Adipocyte (in vitro differentiated cells): ENCODE data around the gene CACNA1A.
A peak's percentile ranks its signal among the peaks of the same experiment; 100 is the strongest.

Experiments
- DNase-seq: peaks from one replicate; pipeline ENCODE4 v3.0.0-alpha.2; 2015; ENCODE audit warnings: low read depth
- H3K27me3 ChIP-seq: replicated peaks from 2 replicates; pipeline ENCODE4 v1.7.0; 2013; ENCODE audit warnings: mild to moderate bottlenecking, low read length, moderate library complexity; ENCODE audit not compliant: control insufficient read depth, insufficient read depth
- H3K36me3 ChIP-seq: 2 replicates; pipeline ENCODE4 v1.7.0; 2013; ENCODE audit warnings: low read length, mild to moderate bottlenecking, moderate library complexity; ENCODE audit not compliant: control insufficient read depth, insufficient read depth, severe bottlenecking
- H3K4me1 ChIP-seq: 2 replicates; pipeline ENCODE4 v1.7.0; 2013; ENCODE audit warnings: mild to moderate bottlenecking, low read length, moderate library complexity; ENCODE audit not compliant: control insufficient read depth, insufficient read depth
- H3K4me3 ChIP-seq: 2 replicates; pipeline ENCODE4 v1.7.0; 2013; ENCODE audit warnings: mild to moderate bottlenecking, low read length, moderate library complexity
- H3K9ac ChIP-seq: 2 replicates; pipeline ENCODE4 v1.7.0; 2013; ENCODE audit warnings: mild to moderate bottlenecking, low read length, moderate library complexity
- H3K9me3 ChIP-seq: 2 replicates; pipeline ENCODE4 v1.7.0; 2013; ENCODE audit warnings: mild to moderate bottlenecking, low read length, moderate library complexity; ENCODE audit not compliant: control insufficient read depth

The CACNA1A gene

DNA sequence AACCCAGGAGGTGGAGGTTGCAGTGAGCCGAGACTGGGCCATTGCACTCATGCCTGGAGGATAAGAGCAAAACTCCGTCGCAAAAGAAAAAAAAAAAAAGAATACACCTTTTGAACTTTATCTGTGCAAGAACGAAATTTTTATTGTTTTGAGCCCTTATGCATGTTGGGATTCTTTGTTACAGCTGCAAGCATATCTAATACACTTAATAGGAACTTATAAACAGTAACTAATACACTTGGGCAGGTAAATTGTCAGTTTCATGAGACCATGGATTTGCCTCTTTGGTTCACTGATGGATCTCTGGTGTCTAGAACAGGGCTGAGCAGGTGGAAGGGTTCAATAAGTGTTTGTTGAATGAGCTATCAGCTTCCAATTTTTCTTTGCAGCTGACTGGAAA is 108.1 kb downstream of the CACNA1A start:
- DNase-seq: no peak
- peak overlapping the region; percentile 6 for H3K9ac ChIP-seq
- peaks cover 8% of the 10 kb centered on the region for H3K9me3 ChIP-seq
- H3K4me3 ChIP-seq: peak overlapping the region; percentile 66
- no peaks in the 10 kb centered on the region for H3K27me3 ChIP-seq
- peaks cover 44% of the 10 kb centered on the region for H3K4me1 ChIP-seq
- H3K36me3 ChIP-seq: no peaks in the 10 kb centered on the region

DNA sequence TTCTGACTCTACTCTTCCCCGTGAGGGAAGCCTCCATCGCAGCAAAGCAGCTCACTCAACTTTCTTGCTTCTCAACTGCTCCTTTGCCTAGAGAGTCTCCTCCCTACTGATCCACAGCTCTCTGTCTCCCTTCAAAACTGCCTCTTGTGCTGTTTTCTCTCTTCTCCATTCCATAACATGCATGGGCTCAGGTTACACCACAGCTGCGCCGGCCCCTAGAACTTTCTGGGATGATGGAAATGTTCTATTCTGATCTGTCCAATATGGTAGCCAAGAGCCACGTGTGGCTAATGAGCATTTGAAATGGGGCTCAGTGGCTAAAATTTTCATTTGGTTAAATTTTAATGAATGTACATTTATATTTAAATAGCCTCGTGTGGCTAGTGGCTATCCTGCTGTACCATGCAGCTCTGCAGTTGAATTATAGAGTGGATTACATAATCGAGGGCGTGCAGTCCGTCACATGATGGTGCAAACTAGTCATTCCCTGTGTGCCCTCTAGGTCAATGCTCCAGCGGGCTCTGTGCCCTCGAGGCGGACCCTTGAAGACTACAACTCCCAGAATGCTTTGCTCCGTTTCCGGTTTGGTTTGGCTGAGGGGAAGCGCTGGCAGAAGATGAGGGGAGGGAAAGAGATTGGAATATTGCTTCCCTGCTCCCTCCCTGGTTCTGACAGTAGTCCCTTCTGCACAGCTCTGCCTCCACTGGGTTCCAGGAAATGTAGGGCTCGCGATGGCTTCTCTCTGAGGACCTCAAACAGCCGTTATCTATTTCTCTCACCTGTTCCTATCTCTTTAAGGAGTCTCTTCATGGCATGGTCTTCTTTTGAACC is 109.8 kb downstream of the CACNA1A start:
- Histone ChIP-seq H3K36me3 (no peaks in the 10 kb centered on the region), H3K27me3 (no peaks in the 10 kb centered on the region), H3K9ac (peak overlapping the region; percentile 32), H3K9me3 (peaks cover 2% of the 10 kb centered on the region), H3K4me1 (peaks cover 44% of the 10 kb centered on the region), H3K4me3 (peak overlapping the region; percentile 69)
- DNase-seq: peak; percentile 29

DNA sequence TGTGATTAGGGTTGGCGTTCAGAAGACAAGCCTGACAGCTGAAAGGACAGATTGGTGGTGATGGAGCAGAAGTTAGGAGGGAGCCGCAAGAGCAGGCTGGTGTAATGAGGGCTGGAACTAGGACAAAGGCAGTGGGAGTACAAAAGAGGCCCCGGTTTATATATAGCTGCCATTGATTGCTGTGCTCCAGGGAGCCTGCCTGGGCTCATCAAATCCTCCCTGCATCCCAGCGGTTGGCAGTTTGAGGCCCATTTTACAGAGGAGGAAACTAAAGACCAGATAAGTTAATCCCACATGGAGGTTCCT is 123.7 kb downstream of the CACNA1A start:
- H3K36me3 ChIP-seq: no peaks in the 10 kb centered on the region
- no peak overlapping the region for H3K9ac ChIP-seq
- no peaks in the 10 kb centered on the region for H3K9me3 ChIP-seq
- no peak for DNase-seq
- H3K27me3 ChIP-seq: no peaks in the 10 kb centered on the region
- peaks cover 3% of the 10 kb centered on the region for H3K4me1 ChIP-seq
- no peak overlapping the region for H3K4me3 ChIP-seq

DNA sequence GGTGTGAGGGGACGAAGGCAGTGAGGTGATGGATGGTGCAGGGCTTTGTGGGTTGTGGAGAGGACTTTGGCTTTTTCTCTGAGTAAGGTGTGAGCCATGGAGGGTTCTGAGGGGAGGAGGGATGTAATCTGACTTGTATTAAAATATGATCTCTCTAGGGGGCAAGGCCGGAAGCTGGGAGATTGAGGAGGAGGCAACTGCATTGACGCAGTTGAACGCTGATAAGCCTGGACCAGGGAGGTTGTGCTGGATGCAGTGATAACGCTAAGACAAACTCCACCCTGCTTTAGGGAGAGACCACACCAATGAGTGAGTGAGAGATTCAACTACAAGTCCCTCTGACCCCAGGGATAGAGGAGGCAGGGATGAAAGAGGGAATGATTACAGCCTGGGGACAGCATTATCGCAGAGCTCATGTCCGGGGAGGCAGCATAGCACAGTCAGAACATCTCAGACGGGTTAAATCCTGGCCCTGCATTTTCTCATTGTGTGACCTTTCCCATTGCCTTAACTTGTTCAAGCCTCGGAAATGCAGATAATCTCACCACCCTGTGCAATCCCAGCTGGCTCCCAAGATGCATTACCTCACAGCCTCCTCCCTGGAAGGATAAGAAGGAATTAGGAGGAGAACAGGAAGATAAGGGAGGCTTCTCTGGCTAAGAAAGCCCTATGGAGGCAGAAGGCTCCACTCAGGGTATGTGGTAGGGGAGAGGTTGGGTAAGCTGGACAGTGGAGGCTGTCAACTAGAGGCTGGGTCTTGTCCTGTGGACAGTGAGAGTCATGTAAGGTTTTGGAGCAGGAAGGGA is 124.2 kb downstream of the CACNA1A start:
- no peaks in the 10 kb centered on the region for H3K27me3 ChIP-seq

DNA sequence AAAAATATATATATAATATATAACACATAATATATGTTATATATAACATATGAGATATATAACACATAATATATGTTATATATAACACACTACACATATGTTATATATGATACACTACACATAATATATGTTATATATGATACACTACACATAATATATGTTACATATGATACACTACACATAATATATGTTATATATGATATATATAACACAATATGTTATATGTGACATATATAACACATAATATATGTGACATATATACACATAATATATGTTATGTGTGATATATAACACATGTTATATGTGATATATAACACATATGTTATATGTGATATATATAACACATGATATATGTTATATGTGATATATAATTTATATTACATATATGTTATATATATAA is 129.7 kb downstream of the CACNA1A start:
- H3K4me3 ChIP-seq: no peak overlapping the region
- no peak for DNase-seq
- H3K4me1 ChIP-seq: no peaks in the 10 kb centered on the region
- H3K27me3 ChIP-seq: no peaks in the 10 kb centered on the region
- no peak overlapping the region for H3K9ac ChIP-seq
- H3K9me3 ChIP-seq: peaks cover 4% of the 10 kb centered on the region
- H3K36me3 ChIP-seq: no peaks in the 10 kb centered on the region

More for the DNA sequence above, 124.2 kb downstream of the CACNA1A start:
- no peaks in the 10 kb centered on the region for H3K9me3 ChIP-seq
- H3K4me1 ChIP-seq: peaks cover 3% of the 10 kb centered on the region
- no peak overlapping the region for H3K4me3 ChIP-seq
- no peak overlapping the region for H3K9ac ChIP-seq
- no peaks in the 10 kb centered on the region for H3K36me3 ChIP-seq
- DNase-seq: no peak

DNA sequence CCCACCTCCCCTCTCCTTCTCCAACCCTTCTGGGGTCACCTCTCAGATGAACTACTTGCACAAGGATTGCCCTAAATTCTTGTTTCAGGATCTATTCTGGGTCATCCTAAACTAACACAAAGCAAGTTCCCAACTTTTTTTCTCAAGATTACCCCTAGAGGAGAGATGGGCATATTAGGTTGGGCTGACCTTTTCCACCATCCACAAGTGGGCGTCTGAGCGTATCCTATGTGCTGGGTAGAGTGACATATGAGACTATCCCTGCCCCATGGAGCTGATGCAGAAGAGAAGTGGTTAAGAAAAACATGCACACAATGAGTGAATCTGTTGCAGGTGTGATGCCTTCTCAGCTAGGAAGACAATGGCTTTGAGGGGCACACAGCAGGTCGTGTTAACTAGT is 132.7 kb downstream of the CACNA1A start:
- Histone ChIP-seq H3K36me3 (no peaks in the 10 kb centered on the region), H3K4me1 (no peaks in the 10 kb centered on the region), H3K4me3 (no peak overlapping the region), H3K27me3 (no peaks in the 10 kb centered on the region), H3K9ac (no peak overlapping the region), H3K9me3 (peaks cover 4% of the 10 kb centered on the region)
- DNase-seq: no peak

DNA sequence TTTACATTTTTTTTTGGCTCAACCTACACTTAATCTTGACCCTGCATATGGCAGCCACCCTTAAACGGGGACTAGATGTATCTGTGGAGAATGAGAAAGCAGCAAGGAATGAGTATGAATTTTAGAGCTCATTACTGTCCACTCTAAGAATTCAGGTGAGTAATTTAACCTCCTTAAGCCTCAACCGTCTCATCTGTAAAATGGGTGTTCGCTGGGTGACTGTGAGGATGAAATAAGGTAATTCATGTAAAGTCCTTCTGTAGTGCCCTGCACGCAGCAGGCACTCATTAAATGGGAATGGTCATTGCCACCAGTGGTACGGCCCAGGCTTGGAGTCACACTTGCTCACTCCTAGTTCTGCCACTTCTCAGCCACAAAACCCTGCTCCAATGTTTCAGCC is 135.3 kb downstream of the CACNA1A start:
- H3K36me3 ChIP-seq: no peaks in the 10 kb centered on the region
- no peaks in the 10 kb centered on the region for H3K4me1 ChIP-seq
- DNase-seq: no peak
- no peak overlapping the region for H3K9ac ChIP-seq
- H3K4me3 ChIP-seq: no peak overlapping the region
- H3K27me3 ChIP-seq: no peaks in the 10 kb centered on the region
- H3K9me3 ChIP-seq: peaks cover under 1% of the 10 kb centered on the region

DNA sequence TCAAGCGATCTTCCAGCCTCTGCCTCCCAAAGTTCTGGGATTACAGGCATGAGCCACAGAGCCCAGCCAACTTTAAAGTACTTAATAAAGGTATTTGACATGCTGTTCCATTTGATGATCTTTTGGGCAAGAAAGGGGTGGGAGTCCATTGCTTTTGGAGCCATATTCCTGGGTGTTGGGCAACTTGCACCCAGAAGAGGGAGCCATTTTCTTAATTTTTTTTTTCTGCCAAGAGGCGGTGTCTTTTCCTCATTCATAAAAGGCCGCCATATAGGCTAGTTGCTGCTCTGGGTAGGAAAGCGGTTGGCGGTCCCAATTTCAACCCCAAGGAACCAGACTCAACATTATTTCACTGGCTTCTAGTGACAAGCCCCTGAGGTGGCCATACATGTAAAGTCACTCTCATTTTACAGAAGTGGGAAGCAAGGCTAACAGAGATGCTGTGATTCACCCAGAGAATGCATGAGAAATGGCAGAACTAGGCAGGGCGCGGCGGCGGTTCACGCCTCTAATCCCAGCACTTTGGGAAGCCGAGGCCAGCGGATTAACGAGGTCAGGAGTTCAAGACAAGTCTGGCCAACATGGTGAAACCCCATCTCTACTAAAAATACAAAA is 139.6 kb downstream of the CACNA1A start:
- Histone ChIP-seq H3K4me1 (no peaks in the 10 kb centered on the region), H3K4me3 (no peak overlapping the region), H3K36me3 (no peaks in the 10 kb centered on the region), H3K9ac (no peak overlapping the region), H3K27me3 (no peaks in the 10 kb centered on the region), H3K9me3 (no peaks in the 10 kb centered on the region)
- peak; percentile 49 for DNase-seq

DNA sequence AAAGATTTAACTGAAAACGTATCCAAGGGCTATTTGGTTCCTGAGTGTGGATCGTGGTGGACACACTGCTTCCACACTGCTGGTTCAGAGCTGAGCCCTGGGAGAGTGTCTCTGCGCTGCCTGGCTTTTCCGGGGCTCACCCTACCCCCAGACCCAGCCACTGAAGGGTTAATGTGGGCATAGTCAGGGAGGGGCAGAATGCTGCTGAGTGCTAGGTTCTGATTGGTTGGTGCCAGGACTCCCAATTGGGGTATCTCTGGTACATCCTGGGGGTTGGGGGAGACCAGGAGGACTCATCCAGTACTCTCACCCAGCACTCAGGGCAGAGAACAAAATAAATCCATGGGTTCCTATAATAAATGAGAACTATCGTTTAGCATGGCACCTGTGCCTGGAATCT is 142.3 kb downstream of the CACNA1A start:
- Histone ChIP-seq H3K9ac (no peak overlapping the region), H3K4me1 (no peaks in the 10 kb centered on the region), H3K27me3 (no peaks in the 10 kb centered on the region), H3K36me3 (peaks cover 7% of the 10 kb centered on the region), H3K9me3 (peaks cover 9% of the 10 kb centered on the region), H3K4me3 (no peak overlapping the region)
- DNase-seq: no peak

DNA sequence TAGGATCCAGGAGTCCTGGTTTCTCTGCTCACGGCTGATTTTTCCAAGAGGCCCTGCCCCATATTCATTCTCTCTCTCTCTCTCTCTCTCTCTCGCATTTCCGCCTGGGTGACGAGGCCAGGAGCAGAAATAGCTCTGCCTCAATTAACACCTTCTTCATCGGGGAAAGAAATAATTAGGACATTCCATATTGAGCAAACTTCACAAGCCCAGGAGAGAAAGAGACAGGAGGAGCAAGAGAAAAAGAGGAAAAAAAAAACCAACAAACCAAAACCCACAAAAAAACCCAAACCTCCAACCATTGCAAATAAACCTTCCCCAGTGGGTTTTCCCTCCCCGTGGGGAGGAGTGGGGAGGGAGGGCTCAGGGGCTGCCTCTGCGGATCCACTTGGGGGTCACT is 143.0 kb downstream of the CACNA1A start:
- Histone ChIP-seq H3K4me1 (no peaks in the 10 kb centered on the region), H3K36me3 (peaks cover 7% of the 10 kb centered on the region), H3K9me3 (peaks cover 9% of the 10 kb centered on the region), H3K4me3 (no peak overlapping the region), H3K27me3 (no peaks in the 10 kb centered on the region), H3K9ac (no peak overlapping the region)
- no peak for DNase-seq

DNA sequence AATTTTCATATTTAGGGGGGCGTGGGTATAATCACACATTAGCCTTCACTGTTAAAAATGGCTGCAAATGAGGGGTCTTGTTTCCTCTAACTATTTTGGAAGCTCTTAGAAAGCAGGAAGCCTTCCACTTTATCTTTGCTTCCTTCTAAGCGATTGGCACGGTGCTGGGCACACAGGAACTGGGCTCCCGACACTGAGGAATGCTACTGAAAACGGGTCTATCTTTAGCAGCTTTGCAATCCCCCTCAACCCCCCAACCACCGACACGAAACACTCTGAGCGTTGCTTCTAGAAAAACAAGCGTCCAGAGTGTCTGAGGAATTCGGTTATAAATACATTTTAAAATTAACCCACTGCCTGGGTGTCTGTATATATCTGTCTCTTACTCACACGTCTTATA is 143.6 kb downstream of the CACNA1A start:
- Histone ChIP-seq H3K36me3 (peaks cover 7% of the 10 kb centered on the region), H3K27me3 (no peaks in the 10 kb centered on the region), H3K9ac (no peak overlapping the region), H3K4me3 (no peak overlapping the region), H3K9me3 (peaks cover 9% of the 10 kb centered on the region), H3K4me1 (no peaks in the 10 kb centered on the region)
- DNase-seq: no peak
